ACC112 (cell line): Measurements from ENCODE around the gene SLC22A7.

Experiments
- H2AFZ ChIP-seq: fragments of 200-600 bp; sonication (generic); one replicate; pipeline ENCODE4 v1.6.0; 2017; ENCODE audit warnings: antibody characterized with exemption, low read length; ENCODE audit not compliant: unreplicated experiment
- H3K27ac ChIP-seq: fragments of 200-600 bp; sonication (generic); 2 replicates; pipeline ENCODE4 v1.5.1; 2014; ENCODE audit warnings: low read depth, mild to moderate bottlenecking, antibody characterized with exemption, low read length, moderate library complexity
- H3K27me3 ChIP-seq: fragments of 200-600 bp; sonication (generic); 2 replicates; pipeline ENCODE4 v1.6.1; 2014; ENCODE audit warnings: mild to moderate bottlenecking, antibody characterized with exemption, low read length, moderate library complexity, mixed read lengths; ENCODE audit not compliant: insufficient read depth
- H3K36me3 ChIP-seq: fragments of 200-600 bp; sonication (generic); 2 replicates; pipeline ENCODE4 v1.6.1; 2016; ENCODE audit warnings: mild to moderate bottlenecking, antibody characterized with exemption, low read length, moderate library complexity, mixed read lengths; ENCODE audit not compliant: insufficient read depth
- H3K4me1 ChIP-seq: fragments of 200-600 bp; sonication (generic); one replicate; pipeline ENCODE4 v1.6.1; 2016; ENCODE audit warnings: low read length, mixed read lengths; ENCODE audit not compliant: insufficient read depth, unreplicated experiment, control insufficient read depth
- H3K4me3 ChIP-seq: fragments of 200-600 bp; sonication (generic); 2 replicates; pipeline ENCODE4 v1.5.1; 2014; ENCODE audit warnings: mild to moderate bottlenecking, low read depth, low read length
- H3K79me2 ChIP-seq: fragments of 200-600 bp; sonication (generic); one replicate; pipeline ENCODE4 v1.6.0; 2016; ENCODE audit warnings: low read length; ENCODE audit not compliant: control insufficient read depth, unreplicated experiment, insufficient read depth

The SLC22A7 gene, protein sequence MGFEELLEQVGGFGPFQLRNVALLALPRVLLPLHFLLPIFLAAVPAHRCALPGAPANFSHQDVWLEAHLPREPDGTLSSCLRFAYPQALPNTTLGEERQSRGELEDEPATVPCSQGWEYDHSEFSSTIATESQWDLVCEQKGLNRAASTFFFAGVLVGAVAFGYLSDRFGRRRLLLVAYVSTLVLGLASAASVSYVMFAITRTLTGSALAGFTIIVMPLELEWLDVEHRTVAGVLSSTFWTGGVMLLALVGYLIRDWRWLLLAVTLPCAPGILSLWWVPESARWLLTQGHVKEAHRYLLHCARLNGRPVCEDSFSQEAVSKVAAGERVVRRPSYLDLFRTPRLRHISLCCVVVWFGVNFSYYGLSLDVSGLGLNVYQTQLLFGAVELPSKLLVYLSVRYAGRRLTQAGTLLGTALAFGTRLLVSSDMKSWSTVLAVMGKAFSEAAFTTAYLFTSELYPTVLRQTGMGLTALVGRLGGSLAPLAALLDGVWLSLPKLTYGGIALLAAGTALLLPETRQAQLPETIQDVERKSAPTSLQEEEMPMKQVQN

DNA sequence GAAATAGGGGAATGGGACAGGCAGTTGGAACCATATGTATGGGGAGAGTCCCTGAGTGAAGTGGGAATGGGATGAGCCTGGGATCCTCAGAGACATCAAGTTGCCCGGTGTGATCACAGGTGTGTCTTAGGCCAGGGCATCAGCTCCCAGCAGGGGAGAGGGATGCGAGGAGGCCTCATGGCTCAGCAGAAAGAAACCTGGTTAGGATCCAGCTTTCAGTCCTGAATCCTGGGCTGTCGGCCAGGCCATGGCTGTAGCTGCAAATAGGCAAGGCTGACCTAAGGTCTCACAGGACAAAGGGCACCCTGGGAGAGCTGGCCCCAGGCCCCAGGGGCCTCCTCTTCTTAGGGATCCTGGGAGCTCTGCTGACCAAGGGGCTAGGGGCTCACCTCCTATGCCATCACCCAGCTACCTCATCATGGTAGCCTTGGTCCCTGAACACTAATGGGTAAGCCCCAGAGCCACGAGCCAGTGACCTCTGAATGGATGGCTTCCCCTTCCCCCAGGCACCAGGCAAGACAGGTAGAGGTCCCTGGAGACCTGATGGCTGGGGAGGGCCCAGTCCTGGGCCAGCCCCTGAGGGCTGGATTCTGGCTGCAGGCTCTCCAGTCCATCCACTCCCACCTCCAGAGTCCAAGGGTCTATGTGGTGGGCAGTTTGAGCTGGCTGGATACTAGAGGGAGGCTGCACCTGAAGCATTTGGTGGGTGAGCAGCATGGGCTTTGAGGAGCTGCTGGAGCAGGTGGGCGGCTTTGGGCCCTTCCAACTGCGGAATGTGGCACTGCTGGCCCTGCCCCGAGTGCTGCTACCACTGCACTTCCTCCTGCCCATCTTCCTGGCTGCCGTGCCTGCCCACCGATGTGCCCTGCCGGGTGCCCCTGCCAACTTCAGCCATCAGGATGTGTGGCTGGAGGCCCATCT, at the start of gene SLC22A7:
Gene SLC22A7 (plus strand): TSS at position 617 of the 921 bp plus-strand sequence. CDS start 99 bp downstream, at position 716.
- Histone ChIP-seq H3K27me3 (peaks cover 11% of the 10 kb centered on the region), H3K4me1 (no peaks in the 10 kb centered on the region), H3K79me2 (no peaks in the 10 kb centered on the region), H3K36me3 (no peaks in the 10 kb centered on the region), H2AFZ (no peak within 1 kb of the TSS), H3K27ac (no peak within 1 kb of the TSS), H3K4me3 (no peak within 1 kb of the TSS)

DNA sequence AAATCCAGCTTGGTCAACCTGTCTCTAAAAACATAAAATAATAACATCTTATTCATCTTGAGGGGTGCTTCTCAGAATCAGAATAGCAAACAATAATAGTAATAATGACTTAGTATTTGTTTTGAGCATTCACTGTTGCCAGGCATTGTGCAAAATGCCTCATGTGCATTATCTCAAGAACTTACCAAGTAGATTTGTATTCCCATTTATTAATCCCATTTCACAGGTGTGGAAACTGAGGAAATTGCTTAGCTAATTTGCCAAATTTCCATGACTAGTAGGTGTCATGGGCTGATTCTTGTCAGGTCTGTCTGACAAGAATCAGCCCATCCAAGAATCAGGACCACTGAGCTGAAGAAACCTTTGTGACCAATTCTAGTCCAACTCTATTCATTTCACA, 49.3 kb upstream of the SLC22A7 start:
- Histone ChIP-seq H3K4me1 (no peaks in the 10 kb centered on the region), H3K27ac (no peak overlapping the region), H2AFZ (no peak overlapping the region), H3K79me2 (no peaks in the 10 kb centered on the region), H3K27me3 (peaks cover 34% of the 10 kb centered on the region), H3K36me3 (no peaks in the 10 kb centered on the region), H3K4me3 (no peak overlapping the region)

DNA sequence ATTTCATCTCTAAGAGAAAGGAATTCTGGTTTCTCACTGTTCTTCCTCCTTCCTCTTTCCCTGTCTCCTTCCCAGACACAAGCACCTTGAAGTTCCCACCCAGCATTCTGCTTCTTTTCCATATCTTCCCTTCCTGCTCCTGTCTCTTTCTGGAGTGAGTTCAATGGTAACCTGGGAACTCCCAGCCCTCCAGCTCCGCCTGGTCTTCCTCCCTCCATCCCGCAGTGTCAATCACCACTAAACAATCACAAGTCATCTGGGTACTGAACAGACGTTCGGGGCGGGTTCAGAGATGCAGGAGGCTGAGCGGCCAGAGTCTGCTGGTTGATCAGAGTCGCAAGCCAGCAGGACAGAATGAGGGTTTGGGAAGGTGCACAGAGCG, 47.1 kb upstream of the SLC22A7 start:
- no peak overlapping the region for H2AFZ ChIP-seq
- peaks cover 12% of the 10 kb centered on the region for H3K27me3 ChIP-seq
- no peak overlapping the region for H3K27ac ChIP-seq
- H3K4me1 ChIP-seq, result no peaks in the 10 kb centered on the region
- H3K36me3 ChIP-seq, result no peaks in the 10 kb centered on the region
- H3K4me3 ChIP-seq, result no peak overlapping the region
- no peaks in the 10 kb centered on the region for H3K79me2 ChIP-seq

DNA sequence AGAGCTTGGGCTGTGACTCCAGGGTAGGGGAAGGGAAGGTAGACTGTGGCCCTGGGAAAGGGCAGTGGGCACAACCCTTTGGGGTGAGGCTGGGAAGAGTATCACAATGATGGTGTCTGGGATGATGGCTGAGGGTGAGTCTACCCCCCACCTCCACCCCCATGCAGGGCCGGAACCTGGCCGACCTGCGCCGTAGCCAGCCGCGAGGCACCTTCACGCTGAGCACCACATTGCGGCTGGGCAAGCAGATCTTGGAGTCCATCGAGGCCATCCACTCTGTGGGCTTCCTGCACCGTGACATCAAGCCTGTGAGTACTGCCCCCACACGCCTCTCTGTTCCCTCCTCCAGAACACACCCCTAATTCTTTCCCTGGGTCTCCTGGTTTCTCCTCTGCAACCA, 44.7 kb upstream of the SLC22A7 start:
- Histone ChIP-seq H3K4me3 (no peak overlapping the region), H3K27ac (no peak overlapping the region), H3K27me3 (peaks cover 13% of the 10 kb centered on the region), H3K36me3 (no peaks in the 10 kb centered on the region), H3K4me1 (no peaks in the 10 kb centered on the region), H2AFZ (no peak overlapping the region), H3K79me2 (no peaks in the 10 kb centered on the region)

DNA sequence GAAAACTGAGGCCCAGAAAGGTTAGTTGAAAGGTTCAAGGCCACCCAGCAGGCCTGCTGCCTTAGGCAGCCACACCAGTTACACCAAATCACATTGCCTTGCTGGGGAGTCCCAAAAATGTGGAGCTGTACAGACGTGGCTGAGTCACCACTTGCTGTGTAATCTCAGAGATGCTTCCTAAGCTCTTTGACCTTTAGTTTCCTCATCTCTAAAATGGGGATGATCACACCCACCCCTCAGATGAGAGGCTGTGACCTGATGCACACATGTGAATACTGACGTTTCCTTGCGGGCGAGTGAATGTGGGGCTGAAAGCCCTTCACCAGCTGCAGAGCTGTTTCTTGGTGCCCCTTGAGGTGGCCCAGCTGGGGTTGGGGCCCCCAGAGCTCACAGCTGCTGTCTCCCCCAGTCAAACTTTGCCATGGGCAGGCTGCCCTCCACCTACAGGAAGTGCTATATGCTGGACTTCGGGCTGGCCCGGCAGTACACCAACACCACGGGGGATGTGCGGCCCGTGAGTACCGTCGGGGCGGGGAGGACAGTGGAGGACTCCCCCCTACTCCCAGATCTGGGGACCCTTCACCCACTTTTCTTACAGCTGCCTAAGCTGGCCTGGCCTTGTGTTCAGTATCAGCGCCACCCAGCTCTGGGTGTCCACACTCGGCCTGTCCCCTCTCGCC, 43.8 kb upstream of the SLC22A7 start:
- H2AFZ ChIP-seq, result no peak overlapping the region
- peaks cover 8% of the 10 kb centered on the region for H3K27me3 ChIP-seq
- no peak overlapping the region for H3K27ac ChIP-seq
- no peaks in the 10 kb centered on the region for H3K4me1 ChIP-seq
- H3K36me3 ChIP-seq, result no peaks in the 10 kb centered on the region
- H3K4me3 ChIP-seq, result no peak overlapping the region
- no peaks in the 10 kb centered on the region for H3K79me2 ChIP-seq

DNA sequence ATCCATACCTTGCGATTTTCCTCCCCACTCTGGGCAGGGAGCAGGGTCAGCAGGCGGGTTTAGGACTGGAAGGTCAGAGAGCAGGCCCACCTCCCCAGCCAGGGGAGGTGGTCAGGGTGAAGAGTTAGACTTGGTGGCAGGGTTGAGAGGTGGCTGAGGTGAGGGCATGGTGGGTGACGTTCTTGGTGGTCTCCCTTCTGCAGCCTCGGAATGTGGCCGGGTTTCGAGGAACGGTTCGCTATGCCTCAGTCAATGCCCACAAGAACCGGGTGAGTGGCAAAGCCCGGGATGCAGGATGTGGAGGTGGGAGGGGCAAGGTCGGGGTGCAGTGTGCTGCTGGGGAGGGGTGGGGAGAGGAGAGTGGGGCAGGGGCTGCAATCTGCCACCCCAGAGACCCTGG, 43.2 kb upstream of the SLC22A7 start:
- Histone ChIP-seq H3K27ac (no peak overlapping the region), H3K79me2 (no peaks in the 10 kb centered on the region), H2AFZ (no peak overlapping the region), H3K4me1 (no peaks in the 10 kb centered on the region), H3K4me3 (no peak overlapping the region), H3K36me3 (no peaks in the 10 kb centered on the region), H3K27me3 (peaks cover 8% of the 10 kb centered on the region)

DNA sequence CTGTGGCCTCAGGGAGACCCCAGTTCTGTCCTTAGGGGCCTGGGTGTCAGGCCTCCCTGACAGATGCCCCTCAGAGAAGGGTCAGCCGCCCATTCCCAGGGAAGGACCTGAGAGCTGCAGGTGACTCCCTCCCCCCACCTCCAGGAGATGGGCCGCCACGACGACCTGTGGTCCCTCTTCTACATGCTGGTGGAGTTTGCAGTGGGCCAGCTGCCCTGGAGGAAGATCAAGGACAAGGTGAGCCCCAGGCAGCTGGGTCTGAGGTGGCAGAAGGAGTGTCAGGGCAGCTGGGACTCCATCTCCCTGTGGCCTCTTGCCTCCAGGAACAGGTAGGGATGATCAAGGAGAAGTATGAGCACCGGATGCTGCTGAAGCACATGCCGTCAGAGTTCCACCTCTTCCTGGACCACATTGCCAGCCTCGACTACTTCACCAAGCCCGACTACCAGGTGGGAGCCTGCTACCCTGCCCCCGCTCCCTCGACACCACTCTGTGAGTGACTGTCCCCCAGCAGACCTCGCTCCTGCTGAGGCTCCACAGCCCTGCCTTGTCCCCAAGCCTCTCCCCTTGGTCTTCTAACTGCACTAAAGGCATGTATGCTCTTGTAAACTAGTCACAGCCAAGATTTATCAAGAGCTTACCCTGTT, 42.5 kb upstream of the SLC22A7 start:
- Histone ChIP-seq H2AFZ (no peak overlapping the region), H3K27me3 (peaks cover 8% of the 10 kb centered on the region), H3K27ac (no peak overlapping the region), H3K79me2 (no peaks in the 10 kb centered on the region), H3K4me1 (no peaks in the 10 kb centered on the region), H3K36me3 (no peaks in the 10 kb centered on the region), H3K4me3 (no peak overlapping the region)

DNA sequence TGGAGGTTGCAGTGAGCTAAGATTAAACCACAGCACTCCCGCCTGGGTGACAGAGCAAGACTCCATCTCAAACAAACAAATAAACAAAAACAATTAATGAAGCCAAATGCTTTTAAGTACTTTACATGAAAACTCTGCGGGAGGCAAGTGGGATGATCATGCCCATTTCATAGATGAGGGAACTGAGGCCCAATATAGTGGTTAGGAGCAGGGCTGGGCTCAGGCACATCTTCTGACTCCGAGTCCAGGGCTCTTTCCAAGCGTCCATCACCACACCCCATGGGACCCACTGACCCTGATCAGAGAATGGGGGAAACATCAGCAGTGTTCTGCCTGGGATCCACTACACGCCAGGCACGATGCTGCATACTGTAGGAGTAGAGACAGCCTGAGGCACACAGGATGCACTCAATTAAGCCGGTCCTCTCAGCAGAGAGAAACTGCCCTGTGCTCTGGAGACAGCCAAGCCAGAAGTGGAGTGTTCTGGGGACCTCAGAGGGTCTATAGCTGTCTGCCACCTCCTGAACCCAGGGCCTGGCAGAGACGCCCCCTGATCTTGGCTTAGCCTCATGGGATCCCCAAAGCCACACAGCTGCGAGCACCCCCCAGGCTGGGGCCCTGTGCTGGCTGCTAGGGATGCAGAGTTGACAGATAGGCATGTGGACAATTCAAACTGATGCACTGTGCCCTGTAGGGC, 41.2 kb upstream of the SLC22A7 start:
- no peak overlapping the region for H3K4me3 ChIP-seq
- no peak overlapping the region for H3K27ac ChIP-seq
- peaks cover 5% of the 10 kb centered on the region; the same call in 1 of the 2 replicates for H3K27me3 ChIP-seq
- no peak overlapping the region for H2AFZ ChIP-seq
- no peaks in the 10 kb centered on the region for H3K36me3 ChIP-seq
- no peaks in the 10 kb centered on the region for H3K79me2 ChIP-seq
- no peaks in the 10 kb centered on the region for H3K4me1 ChIP-seq

DNA sequence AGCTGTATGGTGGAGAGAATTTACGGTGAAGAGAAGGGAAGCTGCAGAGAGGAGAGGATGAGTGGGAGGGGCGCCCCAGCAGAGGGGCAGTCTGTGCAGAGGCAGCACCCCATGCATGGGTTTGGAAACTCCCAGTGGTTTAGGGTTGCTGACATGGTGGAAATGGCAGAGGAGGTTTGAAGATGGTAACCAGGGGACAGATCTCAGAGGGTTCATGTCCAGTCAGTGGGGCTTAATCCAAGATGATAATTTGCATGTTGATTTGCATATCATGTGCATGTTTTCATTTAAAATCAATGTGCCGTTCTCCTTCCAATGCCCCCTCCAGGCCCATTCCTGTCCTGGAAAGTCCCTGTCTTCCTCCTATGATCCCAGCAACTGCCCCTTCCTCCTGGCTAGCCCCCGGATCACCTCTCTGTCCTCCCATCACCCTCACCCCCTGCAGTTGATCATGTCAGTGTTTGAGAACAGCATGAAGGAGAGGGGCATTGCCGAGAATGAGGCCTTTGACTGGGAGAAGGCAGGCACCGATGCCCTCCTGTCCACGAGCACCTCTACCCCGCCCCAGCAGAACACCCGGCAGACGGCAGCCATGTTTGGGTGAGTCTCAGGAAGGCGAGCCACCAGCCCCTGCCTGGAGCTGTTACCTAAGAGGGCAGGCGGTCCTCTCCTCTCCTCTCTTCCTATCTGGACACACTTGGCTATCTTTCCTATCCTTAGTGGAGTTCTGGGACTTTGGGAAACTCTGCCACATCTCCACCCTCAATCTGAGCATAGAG, 40.5 kb upstream of the SLC22A7 start:
- no peak overlapping the region for H3K27ac ChIP-seq
- H3K27me3 ChIP-seq, result peaks cover 5% of the 10 kb centered on the region; the same call in 1 of the 2 replicates
- no peak overlapping the region for H3K4me3 ChIP-seq
- no peaks in the 10 kb centered on the region for H3K4me1 ChIP-seq
- no peak overlapping the region for H2AFZ ChIP-seq
- H3K79me2 ChIP-seq, result no peaks in the 10 kb centered on the region
- no peaks in the 10 kb centered on the region for H3K36me3 ChIP-seq
